COR-L47 (cell line): ENCODE results near the gene HSPA1A.
"Not testable (repeated sequence)": the region's sequence is repeated elsewhere in the genome, so short reads cannot be mapped to it uniquely, and the experiment has no call there.

Experiments used
- DNase-seq: peaks from one replicate; lab custom pipeline; 2025; lab: John Stamatoyannopoulos, UW

Gene HSPA1A

GRCh38 chr6:31781244-31782125 lies 33.9 kb upstream of the HSPA1A start:
- no peak for DNase-seq

DNA sequence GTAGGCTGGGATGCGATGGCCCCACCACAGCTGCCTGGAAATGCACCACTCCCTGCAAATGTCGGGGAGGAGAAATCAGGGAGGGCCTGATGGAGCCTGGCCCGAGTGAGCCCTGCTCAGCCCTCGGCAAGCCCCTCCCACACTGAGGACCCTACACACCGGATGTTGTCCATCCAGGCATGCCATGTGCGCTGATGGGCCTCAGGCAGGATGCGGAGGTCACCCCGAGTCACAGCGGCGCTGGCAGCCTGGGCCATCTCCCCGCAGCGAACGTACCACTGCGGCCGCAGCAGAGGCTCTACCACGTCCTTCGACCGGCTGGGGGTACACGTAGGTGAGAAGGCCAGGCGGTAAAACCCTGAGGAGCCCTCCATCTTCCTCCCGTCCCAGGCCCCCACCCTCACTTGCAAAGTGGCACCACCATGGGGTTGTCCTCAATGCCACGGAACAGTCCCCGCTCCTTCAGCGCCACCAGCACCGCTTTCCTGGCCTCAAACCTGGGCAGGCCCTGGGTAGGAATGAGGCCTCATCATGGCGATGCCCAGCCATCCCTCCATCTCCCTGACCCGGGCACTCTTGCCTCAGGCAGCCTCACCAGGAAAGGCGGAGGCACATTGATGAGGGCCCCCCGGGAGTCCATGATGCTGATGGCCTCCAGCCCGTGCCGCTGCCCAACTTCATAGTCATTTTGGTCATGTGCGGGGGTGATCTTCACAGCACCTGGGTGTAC lies 33.1 kb upstream of the HSPA1A start:
- DNase-seq, result no peak

DNA sequence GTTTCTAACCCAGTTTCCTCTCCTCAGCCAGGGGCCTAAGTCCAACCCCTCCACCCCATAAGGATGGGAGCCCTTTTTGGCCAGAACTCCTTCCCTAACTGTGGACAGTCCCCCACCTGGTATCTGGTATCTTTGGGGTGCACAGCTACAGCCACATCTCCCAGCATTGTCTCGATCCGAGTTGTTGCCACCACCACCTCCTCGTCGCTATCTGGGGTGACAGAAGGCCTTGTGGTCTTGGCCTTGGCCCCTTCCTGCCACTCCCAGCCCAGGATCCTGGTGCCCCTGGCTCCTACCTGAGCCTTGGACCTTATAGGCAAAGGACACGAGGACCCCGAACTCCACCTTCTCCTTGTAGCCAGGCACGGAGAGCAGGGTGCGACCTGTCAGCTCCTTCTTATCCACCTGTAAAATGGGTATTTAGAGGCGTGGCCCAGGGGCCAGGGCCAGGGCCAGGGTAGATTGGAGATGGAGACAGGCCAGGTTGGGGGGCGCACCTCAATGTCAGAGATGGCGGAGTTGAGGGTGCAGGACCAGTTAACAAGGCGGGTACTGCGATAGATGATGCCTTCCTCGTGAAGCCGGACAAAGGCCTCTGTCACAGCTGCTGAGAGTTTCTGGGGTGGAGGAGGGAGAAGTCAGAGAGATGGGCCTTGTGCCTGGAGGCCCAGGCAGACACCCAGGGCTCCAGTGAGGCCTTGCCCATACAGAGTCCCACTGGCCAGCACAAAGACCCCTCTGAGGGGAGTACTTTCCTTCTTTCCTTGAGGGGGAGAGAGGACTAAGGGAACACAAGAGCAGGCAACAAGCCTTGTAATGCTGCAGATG lies 31.0 kb upstream of the HSPA1A start:
- DNase-seq, result no peak

GRCh38 chr6:31785475-31785874 lies 29.9 kb upstream of the HSPA1A start:
- no peak for DNase-seq

DNA sequence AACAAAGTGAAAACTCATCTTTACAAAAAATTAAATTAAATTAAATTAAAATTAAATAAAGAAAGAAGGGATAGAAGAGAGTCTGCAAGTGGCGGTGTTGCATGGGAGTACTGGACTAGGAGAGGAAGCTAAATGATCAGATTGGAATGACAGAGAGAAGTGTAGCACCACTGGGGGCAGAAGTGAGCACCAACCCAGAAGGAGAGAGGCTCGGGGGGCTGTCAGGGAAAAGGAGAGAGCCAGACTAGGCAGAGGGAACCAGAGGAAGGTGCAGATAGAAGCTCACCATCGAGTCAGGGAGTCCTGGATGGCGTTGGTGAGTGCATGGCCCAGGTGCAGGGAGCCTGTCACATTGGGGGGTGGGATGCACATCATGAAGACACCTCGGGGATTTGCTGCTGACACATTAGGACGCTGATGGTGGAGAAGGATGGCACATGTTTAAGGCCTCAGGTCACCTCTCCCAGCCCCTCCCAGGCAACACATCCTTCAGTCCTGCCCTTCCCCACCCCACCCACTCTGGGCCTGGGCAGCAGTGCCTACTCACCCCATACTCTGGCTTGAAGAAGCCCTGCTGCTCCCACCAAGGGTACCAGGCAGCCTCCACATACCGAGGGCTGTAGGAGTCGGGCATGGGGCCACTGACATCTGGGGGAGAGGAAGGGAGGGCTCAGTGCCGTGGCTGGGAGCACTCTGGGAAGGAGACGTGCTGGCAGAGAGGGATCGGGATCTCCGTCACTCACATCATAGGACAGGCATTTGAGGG lies 23.8 kb upstream of the HSPA1A start:
- peak; percentile 33 for DNase-seq

DNA sequence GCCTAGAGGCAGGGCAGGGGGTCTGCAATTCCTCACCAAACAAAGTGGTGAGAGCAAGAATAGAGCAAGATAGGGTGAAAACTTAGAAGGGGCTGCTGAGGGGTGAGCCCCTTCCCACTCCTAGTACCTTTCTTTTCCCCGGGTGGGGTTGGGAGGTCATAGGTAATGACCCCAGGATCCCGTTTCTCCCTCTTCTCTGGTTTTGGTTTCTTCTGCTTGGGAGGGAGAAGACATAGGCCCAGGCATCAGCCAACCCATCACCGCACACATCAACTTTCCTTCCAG lies 23.3 kb upstream of the HSPA1A start:
- no peak for DNase-seq

GRCh38 chr6:31792761-31793171 lies 22.6 kb upstream of the HSPA1A start:
- no peak for DNase-seq

GRCh38 chr6:31793927-31794245 lies 21.5 kb upstream of the HSPA1A start:
- not testable (repeated sequence) for DNase-seq

DNA sequence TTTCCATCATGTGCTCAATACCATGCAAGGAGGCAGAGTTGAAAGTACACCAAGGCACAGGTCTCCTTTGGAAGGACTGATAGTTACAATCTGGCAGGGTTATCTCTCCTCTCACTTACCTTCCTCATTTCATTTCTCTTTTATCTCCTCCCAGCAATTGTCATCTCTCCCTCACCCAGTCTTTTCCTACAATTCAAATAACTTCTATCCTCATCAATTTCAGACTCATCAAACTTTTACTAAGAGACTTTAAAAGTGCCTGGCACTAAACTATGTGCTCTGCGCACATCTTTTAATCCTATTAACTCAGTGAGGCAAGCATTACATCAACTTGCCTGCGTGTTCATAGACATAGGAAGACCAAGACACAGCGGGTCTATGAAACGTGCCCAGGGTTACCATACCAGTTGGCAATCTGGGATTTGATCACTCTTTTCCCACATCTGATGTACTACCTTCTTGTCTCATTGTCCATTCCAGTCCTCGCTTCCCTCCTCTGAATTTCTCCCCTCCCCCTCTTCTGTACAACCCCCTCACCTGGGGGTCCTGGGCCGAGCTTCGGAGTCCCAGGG lies 21.0 kb upstream of the HSPA1A start:
- DNase-seq, result no peak

GRCh38 chr6:31794866-31795615 lies 20.3 kb upstream of the HSPA1A start:
- DNase-seq, result no peak

- peak; percentile 93 for DNase-seq
These were observed 19.6 kb upstream of the HSPA1A start, which contains the start of gene VARS1 for GRCh38 chr6:31795616-31796298. TSS of gene VARS1 (minus strand) at chr6:31795752. CDS start at chr6:31795217, 535 bp downstream.

GRCh38 chr6:31796993-31797385 lies 18.4 kb upstream of the HSPA1A start:
- DNase-seq, result no peak

DNA sequence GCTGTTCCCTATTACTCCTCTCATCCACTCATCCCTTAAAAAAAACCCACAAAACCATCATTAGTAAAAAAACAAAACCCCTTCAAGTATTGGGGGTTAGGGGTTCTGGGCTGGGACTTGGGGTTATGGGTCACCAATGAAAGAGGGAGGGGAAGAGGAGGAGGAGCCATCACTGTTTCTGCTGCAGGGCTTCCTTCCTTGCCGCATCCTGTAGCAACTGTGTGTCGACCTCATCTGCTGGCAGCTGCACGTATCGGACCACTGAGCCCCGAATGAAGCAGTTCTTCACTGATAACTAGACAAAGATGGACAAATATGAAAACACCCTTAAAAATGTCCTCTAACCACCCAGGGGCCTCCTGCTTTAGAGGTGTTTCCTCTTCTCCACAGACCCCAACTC lies 17.8 kb upstream of the HSPA1A start:
- DNase-seq, result no peak

DNA sequence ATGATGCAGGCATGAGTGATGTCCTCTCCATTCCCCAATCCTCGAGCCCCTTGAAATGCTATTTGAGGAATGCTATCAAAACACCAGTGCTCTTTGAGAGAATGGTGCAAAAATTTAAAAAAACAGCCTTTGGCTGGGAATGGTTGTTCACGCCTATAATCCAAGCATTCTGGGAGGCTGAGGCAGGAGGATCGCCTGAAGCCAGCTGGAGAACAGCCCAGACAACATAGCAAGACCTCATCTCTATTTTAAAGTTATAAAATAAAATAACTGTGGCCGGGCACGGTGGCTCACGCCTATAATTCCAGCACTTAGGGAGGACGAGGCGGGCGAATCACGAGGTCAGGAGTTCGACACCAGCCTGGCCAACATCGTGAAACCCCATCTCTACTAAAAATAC lies 15.6 kb upstream of the HSPA1A start:
- DNase-seq, result no peak

DNA sequence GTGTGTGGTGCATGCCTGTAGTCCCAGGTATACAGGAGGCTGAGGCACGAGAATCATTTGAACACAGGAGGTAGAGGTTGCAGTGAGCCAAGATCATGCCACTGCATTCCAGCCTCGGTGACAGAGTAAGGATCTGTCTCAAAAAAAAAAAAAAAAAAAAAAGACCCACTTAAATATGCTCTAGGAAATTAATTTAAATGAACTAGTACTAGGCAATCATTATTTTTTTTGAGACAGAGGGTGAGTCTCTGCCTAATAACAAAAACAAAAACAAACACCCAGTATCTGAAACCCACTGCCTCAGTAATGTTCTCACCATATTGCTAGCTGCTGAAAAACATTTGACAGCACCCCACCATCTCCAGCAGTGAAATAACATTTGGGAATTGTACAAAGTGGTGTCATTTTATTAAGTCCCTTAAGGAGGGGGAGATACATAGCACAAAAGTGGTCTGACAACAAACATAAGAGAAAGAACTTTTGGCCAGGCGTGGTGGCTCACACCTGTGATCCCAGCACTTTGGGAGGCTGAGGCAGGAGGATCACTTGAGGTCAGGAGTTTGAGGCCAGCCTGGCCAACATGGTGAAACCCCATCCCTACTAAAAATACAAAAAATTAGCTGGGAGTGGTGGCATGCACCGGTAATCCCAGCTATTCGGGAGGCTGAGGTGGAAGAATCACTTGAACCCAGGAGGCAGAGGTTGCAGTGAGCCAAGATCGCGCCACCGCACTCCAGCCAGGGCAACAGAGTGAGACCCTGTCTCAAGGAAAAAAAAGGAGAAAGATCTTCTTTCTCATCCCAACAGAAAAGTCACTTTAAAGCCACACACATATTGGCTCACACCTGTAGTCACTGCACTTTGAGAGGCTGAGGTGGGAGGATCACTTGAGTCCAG lies 14.1 kb upstream of the HSPA1A start:
- not testable (repeated sequence) for DNase-seq

DNA sequence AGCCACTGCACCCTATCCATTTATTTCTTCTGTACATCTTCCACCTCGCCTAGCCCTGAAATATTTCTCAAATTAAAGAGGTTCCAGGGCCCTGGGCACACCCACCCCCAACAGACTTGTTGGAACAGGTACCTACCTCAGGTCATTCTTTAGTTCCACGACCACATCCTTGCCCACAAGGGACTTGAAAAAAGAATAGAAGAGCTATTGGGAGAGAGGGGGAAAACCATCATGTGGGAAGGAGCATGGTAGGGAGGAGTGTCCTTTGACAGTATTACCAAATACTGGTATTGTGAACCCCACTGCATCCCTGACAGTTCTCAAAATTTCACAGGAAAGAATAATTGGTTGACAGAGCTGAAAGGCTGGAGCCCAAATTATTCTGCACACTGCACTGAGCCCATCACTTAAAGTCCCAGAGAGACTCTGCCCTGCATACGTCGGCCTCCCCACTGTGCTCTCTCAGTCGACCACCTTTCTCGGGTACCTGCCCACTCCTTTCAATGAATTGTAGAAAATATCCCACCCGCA lies 9.3 kb upstream of the HSPA1A start:
- no peak for DNase-seq

DNA sequence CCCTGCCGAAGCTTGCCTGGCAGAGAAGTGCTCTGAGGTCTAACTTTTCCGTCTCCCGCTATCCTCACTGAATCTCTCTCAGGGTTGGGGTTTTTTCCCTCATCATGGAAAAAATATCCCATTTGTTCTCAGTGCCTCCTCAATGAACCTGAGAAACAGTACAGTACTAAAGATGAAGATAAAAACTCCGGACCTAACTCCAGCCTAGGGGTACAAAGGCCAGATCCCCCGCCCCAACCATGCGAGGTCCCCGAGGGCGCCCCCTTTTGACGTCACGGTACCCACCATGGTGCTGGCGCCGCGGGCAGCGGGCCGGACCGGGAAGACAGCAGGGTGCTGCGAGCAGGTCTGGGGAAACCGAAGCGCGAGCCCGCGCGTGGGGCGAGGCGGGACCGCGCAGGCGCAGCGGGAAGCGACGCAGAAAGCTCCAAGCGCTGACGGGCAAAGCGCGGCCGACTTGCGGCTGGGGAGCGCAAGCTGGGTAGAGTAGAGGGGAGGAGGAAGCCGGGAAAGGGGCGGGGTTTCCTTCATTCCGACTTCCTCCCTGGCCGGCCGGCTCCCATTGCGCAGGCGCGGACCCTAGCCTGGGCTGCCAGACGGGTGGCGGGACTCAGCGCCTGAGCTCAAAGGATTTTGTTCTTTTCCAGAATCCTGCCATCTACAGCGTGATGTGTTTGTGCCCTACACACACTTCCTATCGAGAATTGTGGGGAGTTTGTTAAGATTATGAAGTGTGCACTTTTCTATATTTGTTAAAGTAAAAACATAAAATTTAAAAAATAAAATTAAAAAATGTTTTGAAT lies 8.7 kb upstream of the HSPA1A start, which contains the start of gene LSM2:
LSM2 (minus strand) TSS at position 497 of the 803 bp plus-strand sequence; CDS start at position 288, 209 bp downstream.
- DNase-seq, result peak; percentile 96

DNA sequence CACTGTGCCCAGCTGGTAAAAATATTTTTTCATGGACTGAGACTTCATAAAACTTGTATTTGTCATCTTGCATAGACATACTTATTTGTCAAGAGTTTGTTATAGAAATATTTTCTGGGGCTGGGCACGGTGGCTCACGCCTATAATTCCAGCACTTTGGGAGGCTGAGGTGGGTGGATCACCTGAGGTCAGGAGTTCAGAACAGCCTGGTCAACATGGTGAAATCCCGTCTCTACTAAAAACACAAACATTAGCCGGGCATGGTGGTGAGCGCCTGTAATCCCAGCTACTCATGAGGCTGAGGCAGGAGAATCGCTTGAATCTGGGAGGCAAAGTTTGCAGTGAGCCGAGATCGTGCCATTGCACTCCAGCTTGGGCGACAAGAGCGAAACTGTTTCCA lies 6.7 kb upstream of the HSPA1A start:
- not testable (repeated sequence) for DNase-seq
